ENCODE data around the gene KRT78. TPM values are rescaled to one million over a fixed set of nuclear protein-coding genes. Genes with fewer than 3 reads are reported as not detected.

The KRT78 gene
- total and polyA plus RNA-seq, 2 donors (not counting 1 experiment from before 2014, with no cell fraction given): not detected

- intact Hi-C loops (cut with micrococcal nuclease): no loop called here
- ATAC-seq (ENCODE audit: low read depth): no peak
- Histone ChIP-seq H3K9me3 (ENCODE audit: control extremely low read depth in 1 of 3, control insufficient read depth in 2 of 3, insufficient read depth in 1 of 3, low read length in 2 of 3) (no peaks in the 10 kb centered on the region), H3K4me2 (replicated peaks; ENCODE audit: low read depth, low read length, poor library complexity, severe bottlenecking) (no peak overlapping the region), H3K27me3 (replicated peaks in 1 of 4; ENCODE audit: control extremely low read depth in 1 of 4, control insufficient read depth in 3 of 4, insufficient read depth in 4 of 4, low read length in 3 of 4) (peaks cover 0 to 8% (median 0%) of the 10 kb centered on the region in 4 experiments), H3K4me1 (ENCODE audit: control insufficient read depth in 2 of 2, insufficient read depth in 2 of 2, low read length in 2 of 2) (no peaks in the 10 kb centered on the region), H3K36me3 (replicated peaks in 1 of 2; ENCODE audit: control extremely low read depth in 1 of 2, control insufficient read depth in 1 of 2, extremely low read depth in 1 of 2, insufficient read depth in 2 of 2, low read length in 1 of 2) (no peaks in the 10 kb centered on the region), H3K9ac (ENCODE audit: low read length) (no peak overlapping the region), H2AFZ (ENCODE audit: insufficient read depth, low read depth, low read length, poor library complexity, severe bottlenecking) (no peak overlapping the region), H3K79me2 (ENCODE audit: control insufficient read depth, insufficient read depth, low read length) (no peaks in the 10 kb centered on the region), H4K20me1 (ENCODE audit: control insufficient read depth, insufficient read depth, low read length, poor library complexity, severe bottlenecking) (no peaks in the 10 kb centered on the region), H3K27ac (ENCODE audit: low read length in 2 of 2) (no peak overlapping the region), H3K4me3 (ENCODE audit: control extremely low read depth in 1 of 5, extremely low read depth in 1 of 5, insufficient read depth in 1 of 5, low read depth in 2 of 5, low read length in 4 of 5) (no peak overlapping the region)
- 90% methylated on average over 5 of the region's 6 CpGs for WGBS (ENCODE audit: insufficient coverage)
- no peak for TF ChIP-seq CTCF (IDR thresholded peaks at IDR 0.05)
- no peak for TF ChIP-seq EZH2 (IDR thresholded peaks at IDR 0.05; ENCODE audit: borderline replicate concordance, insufficient read depth, low read depth, low read length, poor library complexity, severe bottlenecking)
- POLR2A ChIA-PET: no interaction called here
- no peaks in the 10 kb centered on the region for H3K9me3 Mint-ChIP-seq (ENCODE audit: insufficient read depth)
- no peak overlapping the region for H3K4me3 Mint-ChIP-seq
- CTCF ChIA-PET: no interaction called here
- H3K27ac Mint-ChIP-seq: no peak overlapping the region
- H3K27me3 Mint-ChIP-seq: peaks cover 29% of the 10 kb centered on the region
- no peaks in the 10 kb centered on the region for H3K4me1 Mint-ChIP-seq
- no peak for DNase-seq
Measured at GRCh38 chr12:52827499-52828090, 21.2 kb downstream of the KRT78 start.

GRCh38 chr12:52826611-52827498 is 21.9 kb downstream of the KRT78 start:
- H2AFZ ChIP-seq (ENCODE audit: insufficient read depth, low read depth, low read length, poor library complexity, severe bottlenecking): no peak overlapping the region
- H3K4me2 ChIP-seq (replicated peaks; ENCODE audit: low read depth, low read length, poor library complexity, severe bottlenecking): no peak overlapping the region
- no peaks in the 10 kb centered on the region for H3K79me2 ChIP-seq (ENCODE audit: control insufficient read depth, insufficient read depth, low read length)
- POLR2A ChIA-PET: no interaction called here
- H3K27me3 Mint-ChIP-seq: peaks cover 28% of the 10 kb centered on the region
- H3K4me3 Mint-ChIP-seq: no peak overlapping the region
- no peak overlapping the region for H3K27ac ChIP-seq (ENCODE audit: low read length in 2 of 2)
- H3K9ac ChIP-seq (ENCODE audit: low read length): no peak overlapping the region
- WGBS (ENCODE audit: insufficient coverage): 93% methylated on average over 8 of the region's 11 CpGs
- no peaks in the 10 kb centered on the region for H3K4me1 Mint-ChIP-seq
- TF ChIP-seq EZH2 (IDR thresholded peaks at IDR 0.05; ENCODE audit: borderline replicate concordance, insufficient read depth, low read depth, low read length, poor library complexity, severe bottlenecking) (no peak), CTCF (IDR thresholded peaks at IDR 0.05) (no peak)
- H3K4me3 ChIP-seq (ENCODE audit: control extremely low read depth in 1 of 5, extremely low read depth in 1 of 5, insufficient read depth in 1 of 5, low read depth in 2 of 5, low read length in 4 of 5): no peak overlapping the region
- no peaks in the 10 kb centered on the region for H3K9me3 ChIP-seq (ENCODE audit: control extremely low read depth in 1 of 3, control insufficient read depth in 2 of 3, insufficient read depth in 1 of 3, low read length in 2 of 3)
- H3K27me3 ChIP-seq (replicated peaks in 1 of 4; ENCODE audit: control extremely low read depth in 1 of 4, control insufficient read depth in 3 of 4, insufficient read depth in 4 of 4, low read length in 3 of 4): peaks cover 0 to 8% (median 0%) of the 10 kb centered on the region in 4 experiments
- intact Hi-C loops (cut with micrococcal nuclease): no loop called here
- H3K36me3 ChIP-seq (replicated peaks in 1 of 2; ENCODE audit: control extremely low read depth in 1 of 2, control insufficient read depth in 1 of 2, extremely low read depth in 1 of 2, insufficient read depth in 2 of 2, low read length in 1 of 2): no peaks in the 10 kb centered on the region
- no peaks in the 10 kb centered on the region for H3K4me1 ChIP-seq (ENCODE audit: control insufficient read depth in 2 of 2, insufficient read depth in 2 of 2, low read length in 2 of 2)
- DNase-seq (no peak), ATAC-seq (ENCODE audit: low read depth) (no peak)
- H4K20me1 ChIP-seq (ENCODE audit: control insufficient read depth, insufficient read depth, low read length, poor library complexity, severe bottlenecking): no peaks in the 10 kb centered on the region
- no peaks in the 10 kb centered on the region for H3K9me3 Mint-ChIP-seq (ENCODE audit: insufficient read depth)
- no peak overlapping the region for H3K27ac Mint-ChIP-seq
- CTCF ChIA-PET: no interaction called here
